Measurements from ENCODE around the gene SPON1.

SPON1 gene

DNA sequence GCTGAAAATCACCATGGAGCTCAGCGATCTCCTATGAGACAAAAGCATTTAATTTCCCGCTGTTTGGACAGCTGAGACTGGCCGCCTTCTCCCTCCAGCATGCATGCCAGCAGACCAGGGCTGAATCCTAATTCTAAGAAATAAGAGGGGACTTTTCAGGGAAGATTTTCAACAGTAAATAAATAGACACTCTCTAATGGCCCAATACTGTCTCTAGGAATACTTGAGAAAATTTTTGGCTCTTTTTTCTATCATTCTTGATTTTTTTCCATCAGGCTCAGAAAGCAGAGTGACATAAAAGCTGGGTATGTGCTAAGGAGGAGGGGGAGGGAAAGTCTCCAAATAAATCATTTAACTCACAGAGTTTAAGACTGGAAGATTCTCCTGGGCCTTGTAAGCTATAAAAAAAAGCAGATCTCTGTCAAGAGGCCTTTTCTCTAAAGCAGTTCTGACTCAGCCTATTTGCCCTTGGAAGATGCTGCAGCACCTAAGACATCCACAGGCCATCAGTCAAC is 17.6 kb upstream of the SPON1 start:
- no peak for DNase-seq

DNA sequence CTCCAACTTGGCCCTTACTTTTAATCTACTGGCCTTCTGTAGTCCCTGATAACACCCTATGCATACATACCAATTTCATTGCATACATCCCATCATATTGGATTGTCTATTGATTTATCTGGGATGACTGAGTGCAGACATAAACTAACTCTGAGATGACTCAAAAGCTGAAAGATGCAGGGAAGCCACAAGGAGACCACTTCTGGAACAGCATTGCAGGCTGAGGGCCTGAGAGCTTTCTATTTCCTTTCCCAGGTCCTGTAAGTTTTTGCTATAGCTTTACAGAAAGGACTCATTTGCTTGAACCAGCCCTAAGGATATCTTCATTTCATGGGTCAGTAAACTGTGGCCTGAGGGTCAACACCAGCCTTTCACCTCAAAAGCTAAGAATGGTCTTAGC is 15.1 kb upstream of the SPON1 start:
- DNase-seq: no peak

DNA sequence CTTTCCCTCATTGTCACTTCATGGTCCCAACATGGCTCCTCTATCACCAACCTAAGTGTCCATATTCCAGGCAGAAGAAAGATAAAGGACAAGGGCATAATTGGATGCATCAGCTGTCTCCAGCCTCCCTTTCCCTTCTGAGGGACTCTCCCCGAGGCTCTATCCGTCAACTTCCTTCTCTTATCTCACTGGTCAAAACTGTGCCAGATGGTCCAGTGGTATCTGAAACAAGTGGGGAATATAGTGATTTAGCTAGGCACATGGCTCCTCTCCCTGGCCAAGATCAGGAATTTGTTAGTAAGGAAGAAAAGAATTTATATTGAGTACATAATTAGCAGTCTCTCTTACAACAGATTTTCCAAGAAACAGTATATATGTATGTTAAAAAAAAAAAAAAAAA is 12.6 kb upstream of the SPON1 start:
- DNase-seq: peak; percentile 67

DNA sequence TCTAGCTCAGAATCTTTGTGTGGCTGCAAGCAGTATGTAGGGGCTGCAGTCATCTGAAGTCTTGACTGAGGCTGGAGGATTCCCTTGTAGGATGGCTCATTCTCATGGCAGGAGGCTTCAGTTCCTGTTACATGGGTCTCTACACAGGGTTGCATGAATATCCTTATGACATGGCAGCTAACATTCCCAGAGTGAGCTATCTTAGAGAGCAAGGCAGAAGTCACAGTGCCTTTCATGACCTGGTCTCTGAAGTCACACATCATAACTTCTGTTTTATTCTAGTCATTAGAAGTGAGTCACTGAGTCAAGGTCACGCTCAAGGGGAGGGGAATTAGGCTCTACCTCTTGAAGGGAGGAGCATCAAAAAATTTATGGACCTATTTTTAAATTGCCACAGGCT is 10.3 kb upstream of the SPON1 start:
- DNase-seq: no peak

DNA sequence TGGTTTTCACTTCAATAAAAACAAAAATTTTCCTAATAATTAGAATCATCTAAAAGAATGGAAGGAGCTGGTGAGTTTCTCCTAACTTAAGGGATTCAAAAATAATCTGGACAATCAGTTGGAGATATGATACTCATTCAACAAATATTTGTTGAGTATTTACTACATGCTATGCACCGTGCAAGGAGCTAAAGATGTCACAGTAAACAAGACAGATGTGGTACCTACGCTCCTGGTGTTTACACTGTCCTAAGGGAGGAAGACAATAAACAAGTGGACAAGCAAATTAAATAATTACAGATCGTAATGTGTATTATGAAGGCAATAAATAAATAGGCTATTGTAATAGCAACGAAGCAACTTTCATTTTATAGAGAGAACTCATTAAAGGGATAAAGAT is 9.9 kb upstream of the SPON1 start:
- no peak for DNase-seq

DNA sequence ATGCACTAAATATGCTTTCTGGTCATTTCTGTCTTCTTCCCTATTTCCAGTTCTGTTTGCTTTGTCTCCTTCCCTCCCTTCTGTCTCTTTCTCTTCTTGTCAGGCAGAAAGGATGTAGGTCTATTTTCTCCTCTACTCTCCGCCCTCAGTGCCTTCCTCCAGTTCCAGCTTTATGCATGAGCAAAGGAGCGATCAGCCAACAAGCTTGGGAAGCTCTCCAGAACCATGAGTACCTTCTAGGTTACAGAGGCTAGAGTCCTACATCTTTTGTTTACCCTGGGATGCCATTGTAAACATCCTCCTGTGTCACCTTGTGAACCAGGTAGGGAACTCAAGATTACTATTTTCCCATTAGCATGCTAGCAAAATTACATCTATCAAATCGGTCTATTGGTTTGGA is 7.9 kb upstream of the SPON1 start:
- DNase-seq: no peak

DNA sequence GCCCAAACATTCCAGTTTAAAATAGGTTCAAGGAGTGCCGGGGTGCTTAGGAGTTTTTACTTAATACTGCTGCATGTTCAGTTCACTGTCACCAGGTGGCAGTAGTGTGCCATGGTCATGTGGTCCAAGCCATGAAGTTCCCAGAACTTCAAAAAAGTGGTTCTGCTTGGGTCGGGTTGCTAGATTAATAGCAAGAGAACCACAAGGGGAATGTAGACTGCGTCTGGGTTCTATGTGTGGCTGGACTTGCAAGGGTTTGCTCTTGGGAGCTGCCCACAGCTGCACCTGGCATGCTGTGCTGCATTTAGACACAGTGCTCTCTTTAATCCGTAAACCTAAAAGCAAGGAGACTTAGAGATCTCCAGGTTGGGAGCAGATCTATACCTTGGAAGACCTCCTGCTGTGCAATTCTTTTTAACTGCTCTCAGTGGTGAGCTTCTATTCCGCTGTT is 6.5 kb upstream of the SPON1 start:
- DNase-seq: no peak

DNA sequence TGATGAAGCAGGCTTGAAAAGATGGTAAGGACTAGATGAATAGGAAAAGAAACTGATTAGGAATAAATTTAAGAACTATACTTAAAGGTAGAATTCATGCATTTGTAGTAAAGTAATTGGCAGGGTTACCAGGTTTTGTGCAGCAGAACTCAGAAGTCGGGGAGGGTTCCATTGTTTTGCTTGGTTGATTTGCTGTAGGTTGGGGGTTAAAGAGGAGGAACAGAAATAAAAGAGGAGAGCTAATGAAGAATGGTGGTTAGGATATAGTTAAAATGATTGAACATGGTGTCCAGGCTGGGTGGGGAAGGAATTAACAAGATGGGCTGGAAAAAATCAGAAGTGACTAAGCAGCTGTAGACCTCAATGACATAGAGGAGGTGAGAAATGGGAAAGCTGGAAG is 5.5 kb upstream of the SPON1 start:
- DNase-seq: no peak

DNA sequence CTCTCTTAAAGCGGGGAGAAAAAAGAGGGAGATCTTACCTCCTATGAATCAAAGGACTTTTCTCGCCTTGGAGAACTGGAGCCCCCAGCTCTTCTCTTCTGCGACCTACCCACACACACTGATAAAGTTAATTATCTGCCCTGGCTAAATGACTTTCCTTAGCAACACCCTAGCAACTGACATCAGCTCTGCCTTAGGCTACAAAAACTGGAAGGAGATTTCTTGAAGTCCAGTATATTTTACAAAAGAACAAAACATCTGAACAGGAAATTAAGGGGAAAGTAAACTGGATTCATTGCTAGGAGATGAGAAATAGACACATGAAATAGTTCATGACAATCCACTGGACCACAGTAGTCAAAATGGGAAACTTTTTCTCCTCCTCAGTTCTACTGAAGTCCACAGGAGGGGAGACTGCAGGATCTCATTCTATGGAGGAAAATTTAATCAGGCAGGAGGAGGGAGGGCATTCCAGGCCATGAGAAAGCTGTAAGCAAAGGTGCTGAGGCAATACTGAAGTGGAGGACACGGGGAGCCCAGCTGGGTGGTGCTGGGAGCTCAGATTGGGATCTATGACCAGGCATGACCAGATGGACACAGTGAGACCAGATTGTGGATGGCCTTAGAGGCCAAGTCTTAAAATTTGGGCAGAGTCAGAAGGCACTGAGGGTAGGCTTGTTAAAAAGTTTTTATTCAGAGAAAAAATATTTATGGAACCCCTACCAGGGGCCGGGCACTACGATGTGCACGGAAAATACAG is 3.7 kb upstream of the SPON1 start:
- DNase-seq: no peak

DNA sequence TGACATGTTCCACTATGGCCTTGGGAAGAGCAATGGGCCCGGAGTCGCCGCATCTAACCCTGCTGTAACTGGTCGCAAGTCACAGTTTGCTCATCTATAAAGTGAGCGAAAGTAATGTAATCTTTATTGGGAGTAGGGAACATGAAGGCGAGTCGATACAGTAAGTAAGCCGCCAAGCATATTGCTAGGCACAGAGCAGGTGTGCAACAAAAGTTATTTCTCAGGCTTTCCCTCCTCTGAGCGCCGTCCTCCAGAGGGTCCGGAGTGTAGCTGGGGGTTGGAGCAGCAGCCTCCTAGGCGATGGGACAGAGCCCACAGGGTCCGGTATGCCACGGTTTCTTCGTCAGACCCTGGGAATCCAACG is 343 bp upstream of the SPON1 start:
- no peak for DNase-seq

DNA sequence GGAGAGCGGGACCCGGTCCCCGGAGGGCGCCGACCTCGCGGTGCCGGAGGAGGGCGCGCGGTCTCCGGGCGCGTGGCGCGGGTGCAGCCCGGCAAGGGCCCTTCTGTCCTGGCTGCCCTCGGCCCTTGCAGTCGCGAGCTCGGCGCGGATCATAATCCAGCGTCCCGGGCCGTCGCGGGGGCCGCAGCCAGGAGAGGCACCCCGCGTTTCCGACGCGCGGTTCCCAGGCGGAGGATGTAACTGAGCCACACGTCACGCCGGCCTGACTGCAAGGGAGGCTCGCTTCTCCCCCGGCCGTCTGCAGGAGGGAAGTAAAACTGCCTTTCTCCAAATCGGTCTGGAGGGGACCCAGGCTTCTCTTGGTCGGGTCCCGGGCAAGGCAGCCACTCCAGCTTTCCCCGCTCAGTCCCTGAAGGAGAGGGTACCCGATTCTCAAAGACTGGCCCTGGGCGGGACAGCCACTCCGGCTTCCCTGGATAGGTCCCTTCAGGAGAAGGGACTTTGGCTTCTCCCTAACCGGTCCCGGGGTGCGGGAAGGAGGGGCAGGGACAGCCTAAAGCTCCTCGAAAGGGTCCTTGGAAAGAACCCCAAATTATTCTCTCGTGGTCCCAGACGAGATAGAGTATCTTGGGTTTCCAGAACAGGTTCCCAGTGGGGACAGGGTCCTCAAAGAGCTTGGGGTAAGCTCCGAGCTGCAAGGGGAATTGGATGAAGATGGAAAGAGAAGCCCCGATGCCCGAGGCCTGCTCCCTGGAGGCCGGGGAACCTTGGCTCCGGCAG is 836 bp downstream of the SPON1 start:
- no peak for DNase-seq

DNA sequence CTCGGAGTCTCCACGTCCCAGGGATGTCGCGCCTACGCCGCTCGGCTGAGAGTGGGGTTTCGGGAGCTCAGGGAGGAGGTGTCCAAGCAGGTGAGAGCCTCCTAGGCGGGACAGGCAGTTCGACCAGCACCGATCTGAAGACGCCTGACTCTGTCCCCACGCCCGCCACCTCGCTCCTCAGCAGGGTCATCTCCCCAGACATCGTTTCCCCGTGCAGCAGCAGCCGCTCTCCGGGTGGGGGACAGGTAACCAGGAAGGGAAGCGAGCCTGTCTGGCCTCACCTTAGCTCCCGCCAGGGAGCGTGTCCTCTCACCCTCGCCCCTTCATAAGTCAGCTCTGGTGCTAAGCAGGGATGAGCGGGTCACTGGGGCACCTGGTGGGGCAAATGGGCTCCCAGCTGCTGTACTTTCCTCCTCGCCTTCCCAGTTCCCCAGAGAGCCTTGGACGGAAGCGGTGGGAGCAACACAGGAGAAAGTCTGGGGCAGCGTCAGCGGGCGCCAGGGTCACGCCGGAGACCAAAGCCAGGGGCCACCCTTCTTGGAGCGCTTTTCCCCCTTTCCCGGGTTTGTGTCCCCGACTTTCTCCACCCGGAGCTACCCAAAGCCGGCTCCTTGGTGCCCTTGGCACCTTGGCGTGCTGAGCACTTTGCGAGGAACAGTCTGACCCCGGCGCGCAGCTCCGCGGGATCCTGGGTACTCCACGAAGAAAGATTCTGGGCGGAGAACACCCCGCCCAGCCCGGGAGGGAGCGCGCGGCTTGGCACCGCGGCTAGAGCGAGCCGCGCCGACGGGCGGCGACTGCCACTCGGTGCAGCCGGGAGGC is 1.6 kb downstream of the SPON1 start:
- DNase-seq: no peak

DNA sequence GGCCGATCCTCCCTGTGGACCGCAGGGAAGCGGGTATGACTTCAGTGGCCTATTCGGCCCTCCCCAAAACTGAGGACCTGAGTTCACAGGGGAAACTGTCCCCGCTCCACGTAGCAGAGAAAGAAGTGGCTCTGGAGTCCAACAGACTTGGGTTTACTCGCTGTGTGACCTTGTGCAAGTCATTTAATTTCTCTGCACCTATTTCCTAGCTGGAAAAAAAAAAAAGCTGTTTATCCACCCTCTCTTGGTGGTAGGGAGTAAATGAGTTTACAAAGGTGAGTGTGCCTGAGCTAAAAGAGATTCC is 2.2 kb downstream of the SPON1 start:
- DNase-seq: no peak

DNA sequence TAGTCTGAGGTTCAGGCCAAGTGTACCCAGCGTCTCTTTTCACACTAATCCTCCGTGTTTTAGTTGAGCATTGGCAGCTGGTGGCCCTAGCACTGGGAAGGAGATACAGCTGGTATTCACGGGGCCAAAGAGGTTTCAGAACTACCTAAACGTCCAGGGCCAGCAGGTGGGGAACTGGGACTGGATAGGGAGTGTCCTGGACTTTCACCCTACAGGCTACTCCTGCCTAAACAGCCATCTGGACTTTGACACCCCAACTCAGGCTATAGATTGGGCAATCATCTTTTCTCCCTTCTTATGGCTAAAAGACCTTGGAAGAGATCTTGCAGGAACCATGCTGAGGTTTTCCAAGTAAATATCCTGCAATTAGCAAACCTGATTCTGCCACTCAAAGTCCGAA is 2.8 kb downstream of the SPON1 start:
- no peak for DNase-seq

DNA sequence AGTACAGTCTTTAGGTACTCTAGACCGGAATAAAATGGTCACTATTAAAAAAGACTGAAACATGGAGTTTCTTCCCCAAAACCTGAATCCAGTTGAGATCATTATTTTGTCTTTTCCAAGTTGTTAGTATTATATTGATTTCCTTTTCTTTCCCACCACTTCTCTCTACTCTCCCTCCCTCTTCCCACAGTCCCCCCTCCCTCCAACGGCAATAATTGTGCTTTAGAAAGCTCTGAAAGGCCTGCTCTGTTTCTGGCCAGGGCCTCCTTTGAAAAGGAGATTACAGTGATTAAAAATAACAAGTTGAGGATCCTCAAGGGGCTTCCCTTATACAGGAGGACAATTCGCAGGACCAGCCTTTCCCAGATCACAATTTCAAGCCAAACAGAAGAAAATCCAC is 3.5 kb downstream of the SPON1 start:
- DNase-seq: no peak

DNA sequence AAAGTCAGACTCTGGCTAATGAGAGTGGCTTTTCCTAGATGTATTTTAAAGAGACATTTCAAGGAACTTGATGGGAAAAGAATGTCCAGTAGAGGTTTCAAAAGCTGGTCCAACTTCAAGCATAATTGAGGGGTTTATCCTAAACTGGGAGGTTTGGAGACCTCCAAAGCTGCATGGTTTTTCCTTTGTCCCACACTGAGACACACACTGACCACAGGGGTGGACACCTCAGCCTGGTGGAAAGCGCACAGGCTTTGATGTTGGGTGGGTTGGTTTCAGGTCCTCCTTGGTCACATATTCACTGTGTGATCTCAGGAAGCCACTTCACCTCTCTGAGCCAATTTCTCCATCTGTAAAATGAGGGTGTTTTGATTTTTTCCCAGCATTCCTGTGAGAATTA is 4.0 kb downstream of the SPON1 start:
- DNase-seq: no peak

DNA sequence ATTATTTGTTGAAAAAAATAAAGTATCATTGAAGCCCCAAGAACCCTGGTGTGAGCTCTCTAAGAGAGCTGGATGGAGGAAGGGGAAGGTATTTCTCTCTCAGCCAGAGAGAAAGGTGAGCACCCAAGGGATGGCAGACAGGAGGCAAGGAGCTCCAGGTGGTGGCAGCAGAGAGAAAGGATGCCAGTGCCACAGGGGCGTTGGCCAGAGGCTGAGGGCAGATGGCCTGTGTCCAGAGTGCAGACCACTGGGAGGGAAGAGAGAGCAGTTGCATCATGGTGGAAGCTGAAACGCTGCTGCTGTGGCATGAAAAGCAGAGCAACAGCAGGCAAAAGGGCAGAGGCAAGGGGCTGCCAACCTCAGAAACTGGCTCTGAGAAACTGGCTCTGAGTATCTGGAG is 8.5 kb downstream of the SPON1 start:
- DNase-seq: no peak

DNA sequence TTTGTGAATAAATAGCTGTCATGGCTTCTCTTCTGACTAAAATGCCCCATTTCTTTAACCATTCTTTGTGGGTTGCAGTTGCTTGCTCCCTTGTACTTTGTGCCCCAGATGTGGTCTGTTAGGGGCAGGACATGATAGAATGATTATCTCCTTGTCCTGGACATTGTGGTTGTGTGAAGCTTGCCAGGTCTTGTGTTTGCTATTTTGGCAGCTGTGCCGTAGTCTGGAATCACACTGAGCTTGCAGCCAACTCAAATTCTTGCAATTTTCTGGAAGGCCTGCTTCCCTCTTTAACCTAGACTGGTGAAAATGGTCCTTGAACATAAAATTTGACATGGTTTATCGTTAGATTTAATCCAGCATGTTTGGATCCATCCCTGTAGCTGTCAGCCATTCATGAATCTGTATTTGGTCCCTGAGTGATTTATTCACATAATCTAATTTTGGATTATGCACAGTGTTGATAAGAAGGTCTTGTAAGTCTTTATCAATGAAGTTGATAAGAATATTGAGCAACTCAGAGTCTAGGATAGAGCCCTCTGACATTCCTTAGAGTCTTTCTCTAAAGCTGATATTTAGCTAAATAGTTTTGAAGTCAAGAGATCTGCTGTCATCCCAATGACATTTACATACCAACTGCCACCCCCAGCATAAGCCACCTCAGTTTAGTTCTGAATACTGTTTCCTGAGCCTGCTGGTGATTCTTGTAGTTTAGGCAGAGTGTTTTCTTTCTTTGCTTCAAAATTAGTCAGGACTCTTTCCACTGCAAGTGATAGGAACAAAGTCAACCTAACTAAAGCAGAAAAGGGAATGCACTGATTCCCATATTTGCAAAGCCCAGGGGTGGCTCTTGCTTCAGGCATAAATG is 9.8 kb downstream of the SPON1 start:
- DNase-seq: no peak

DNA sequence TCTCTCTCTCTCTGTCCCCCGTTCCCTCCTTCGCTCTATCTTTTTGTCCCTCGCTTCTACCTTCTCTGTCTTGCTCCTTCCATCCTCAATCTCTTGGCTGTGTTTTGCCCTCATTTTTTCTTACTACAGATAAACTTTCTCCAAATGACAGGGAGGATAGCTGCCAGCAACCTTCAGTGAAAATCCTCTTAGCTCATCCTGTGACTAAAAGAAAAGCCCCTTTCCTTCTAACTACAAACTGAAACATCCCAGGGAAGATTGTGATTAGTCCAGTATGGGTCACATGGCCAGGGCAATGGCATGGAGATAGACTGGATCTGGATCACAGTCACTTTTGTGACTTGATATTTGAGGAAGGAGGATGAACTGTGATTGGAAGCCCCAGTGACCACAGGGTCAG is 10.4 kb downstream of the SPON1 start:
- DNase-seq: no peak

DNA sequence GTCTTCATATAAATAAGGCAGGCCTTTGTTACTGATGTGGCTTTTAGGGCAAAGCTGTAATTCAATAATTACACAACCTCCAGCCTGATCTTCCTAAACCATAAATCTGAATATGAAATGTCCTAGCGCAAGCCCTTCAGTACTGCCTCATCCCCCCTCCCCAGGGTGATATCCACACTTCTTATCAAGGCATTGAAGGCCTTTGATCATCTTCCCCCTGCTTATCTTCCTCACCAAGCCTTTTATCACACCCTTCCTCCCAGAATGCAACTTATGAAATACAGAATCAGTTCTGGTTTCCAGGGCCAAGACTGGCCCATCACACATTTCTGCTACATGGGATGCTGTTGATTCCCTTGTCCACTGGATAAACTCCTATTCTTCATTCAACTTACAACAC is 12.1 kb downstream of the SPON1 start:
- no peak for DNase-seq

DNA sequence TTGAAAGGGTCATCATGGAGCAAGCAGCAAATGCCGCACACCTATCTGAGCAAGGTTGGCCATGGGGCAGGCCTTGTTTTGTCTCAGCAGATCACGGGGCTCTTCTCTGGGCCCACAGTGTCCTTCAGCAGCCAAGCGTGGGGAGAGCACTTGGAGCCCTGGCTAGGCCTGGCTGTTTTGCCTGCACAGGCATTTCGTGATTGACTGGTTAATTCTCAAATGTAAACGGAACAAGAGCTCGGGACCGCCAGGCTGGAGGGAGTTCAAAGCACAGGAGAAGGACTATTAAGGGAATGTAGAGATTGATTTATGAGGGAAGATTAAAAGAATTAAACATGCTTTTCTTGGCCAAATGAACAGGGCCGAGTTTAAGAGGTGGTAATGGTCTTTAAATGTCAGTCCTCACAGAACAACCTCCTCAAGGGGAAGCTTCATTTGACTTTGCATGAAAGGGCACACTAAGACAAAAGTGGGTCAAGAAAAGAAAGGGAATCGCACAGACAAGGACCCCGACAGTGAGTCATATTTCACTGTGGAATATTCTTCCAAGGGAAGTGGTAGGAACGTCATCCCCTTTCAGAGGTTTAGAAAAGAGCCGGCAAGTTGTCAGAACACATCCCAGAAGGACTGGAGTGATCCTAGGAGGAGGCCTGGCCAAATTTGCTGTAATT is 20.7 kb downstream of the SPON1 start:
- DNase-seq: no peak
